ENCODE measurements around the gene FAM89B.

Gene FAM89B

DNA sequence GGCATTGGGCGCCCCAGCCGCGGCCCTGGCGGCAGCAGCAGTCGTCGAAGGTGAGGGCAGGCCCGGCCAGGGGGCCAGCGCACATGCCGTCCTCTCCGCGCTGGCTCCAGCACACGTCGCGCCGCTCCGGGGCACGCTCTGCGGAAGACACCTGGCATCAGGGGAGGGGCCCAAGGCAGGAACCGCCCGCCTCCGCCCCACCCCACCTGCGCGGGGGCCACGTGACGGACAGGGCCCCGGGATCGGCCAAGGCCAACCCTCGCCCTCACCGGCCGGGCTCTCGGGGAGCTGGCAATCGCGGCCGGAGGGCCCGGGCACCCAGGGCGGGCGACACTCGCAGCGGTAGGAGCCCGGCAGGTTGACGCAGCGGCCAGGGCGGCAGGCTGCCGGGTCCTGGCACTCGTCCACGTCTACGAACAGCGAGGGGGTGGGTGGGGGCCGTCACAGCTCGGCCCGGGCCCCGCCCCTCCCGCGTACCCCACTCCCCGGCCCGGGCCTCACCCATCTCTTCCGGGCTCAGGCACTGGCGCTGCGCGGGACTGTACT is 32.5 kb upstream of the FAM89B start:
- DNase-seq = no peak

DNA sequence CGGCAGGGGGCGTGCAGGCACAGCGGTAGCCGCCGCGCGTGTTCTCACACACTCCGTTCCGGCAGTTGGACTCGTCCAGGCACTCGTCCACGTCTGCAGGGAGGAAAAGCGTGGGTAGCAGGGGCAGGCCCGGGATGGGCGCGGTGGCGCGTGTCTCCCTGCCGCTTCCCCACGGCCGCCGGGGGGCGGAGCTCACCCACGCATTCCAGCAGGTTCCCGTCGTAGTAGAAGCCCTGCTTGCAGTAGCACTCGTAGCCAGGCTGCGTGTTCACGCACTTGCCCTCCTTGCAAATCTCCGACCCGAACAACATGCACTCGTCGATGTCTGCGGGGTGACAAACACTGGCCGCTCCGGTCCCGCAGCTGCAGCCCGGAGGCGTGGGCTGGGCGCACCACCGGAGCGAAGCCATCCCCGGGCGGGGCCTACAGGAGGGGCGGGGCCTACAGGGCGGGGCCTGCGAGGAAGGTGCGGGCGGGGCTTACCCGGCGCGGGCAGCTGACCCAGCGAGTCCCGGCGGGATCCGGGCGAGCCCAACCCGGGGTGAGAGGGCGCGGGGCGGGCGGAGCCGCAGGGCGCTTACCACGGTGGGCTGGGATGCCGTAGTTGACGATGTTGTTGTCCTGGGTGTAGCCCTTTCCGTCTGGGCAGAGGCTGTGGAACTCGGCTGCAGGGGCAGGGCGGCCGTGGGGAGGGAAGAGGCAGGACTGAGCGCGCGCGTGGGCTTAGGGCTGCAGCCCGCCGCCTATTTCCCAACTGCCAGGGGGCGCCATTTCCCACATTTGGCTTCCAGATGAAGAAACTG is 31.8 kb upstream of the FAM89B start:
- DNase-seq = no peak

DNA sequence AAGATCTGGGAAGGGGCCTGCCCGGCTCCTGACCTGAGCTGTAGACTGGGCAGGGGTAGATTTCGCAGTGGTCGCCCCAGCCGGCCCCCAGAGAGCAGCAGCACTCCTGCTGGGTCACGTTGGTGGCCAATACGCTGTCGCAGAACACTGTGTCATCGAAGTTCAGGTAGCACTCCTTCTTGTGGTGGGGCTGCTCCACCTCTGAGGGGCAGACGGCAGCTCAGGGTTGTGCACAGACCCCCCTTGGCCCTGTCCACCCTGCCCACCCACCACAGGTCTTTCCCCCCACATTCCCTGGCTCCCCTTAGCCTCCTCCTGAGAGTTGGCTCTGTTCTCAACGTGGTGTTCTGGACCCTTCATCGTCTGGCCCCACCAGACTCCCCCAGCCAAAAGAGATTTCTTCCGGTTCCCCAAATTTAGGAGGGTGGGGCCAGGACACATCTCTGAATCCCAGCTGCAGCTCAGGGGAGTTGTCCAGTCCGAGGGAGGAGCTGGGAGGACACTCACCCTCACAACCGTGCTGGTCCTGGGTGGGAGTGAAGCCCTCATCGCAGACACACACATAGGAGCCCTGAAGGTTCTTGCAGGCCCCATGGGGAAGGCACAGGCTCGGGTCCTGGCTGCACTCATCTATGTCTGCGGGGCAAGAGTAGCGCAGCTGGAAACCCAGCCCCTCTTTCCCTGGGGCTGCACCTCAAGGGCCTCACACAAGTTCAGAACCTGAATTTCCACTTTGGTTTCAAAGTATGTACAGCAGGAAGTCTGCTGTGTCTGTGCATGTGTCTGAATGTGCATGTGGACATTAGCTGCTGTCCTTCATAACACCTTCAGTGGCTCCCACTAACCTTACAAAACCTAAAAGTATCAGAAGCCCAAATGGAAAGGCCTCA is 31.0 kb upstream of the FAM89B start:
- DNase-seq = no peak

DNA sequence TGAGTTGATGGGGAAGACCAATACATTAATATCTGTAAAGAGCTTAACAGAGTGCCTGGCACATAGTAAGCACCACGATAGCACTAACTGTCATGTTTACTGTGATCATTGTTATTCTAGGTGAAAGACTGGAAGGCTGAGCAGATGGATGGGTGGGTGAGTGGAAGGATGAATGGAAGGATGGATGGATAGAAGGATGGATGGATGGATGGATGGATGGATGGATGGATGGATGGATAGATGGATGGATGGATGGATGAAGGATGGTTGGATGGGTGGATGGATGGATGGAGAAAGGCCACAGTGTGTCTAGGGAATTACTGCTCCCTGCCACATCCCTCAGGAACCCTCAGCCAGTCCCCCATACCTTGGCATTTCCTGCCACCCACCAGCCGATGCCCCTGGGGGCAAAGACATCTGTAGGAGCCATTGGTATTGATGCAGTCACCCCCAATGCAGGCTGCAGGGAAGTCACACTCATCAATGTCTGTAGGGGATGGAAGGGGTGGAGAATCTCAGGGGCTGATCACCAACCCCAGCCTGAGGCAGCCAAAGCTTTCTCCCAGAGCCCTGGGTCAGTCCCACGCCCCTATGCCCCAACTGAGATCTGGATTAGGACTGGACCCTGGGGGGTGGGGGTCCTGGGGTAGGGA is 29.5 kb upstream of the FAM89B start:
- DNase-seq = no peak

DNA sequence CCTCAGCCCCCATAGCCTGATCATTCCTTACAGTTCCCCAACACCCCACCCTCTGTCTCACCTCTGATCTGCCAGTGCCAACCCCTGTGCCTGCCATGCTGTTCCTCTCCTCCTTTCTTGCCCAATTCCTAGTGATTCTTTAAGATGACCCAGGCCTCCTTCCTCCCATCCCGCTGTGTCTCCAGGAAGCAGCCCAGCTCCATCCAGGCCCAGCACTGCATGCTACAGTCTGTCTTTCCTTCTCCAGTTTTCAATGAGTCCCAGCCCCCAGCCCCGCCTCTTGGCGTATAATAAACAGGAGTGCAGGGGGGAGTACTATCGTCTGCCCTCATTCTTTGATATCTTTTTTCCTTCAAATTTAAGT is 26.5 kb upstream of the FAM89B start:
- DNase-seq = no peak

DNA sequence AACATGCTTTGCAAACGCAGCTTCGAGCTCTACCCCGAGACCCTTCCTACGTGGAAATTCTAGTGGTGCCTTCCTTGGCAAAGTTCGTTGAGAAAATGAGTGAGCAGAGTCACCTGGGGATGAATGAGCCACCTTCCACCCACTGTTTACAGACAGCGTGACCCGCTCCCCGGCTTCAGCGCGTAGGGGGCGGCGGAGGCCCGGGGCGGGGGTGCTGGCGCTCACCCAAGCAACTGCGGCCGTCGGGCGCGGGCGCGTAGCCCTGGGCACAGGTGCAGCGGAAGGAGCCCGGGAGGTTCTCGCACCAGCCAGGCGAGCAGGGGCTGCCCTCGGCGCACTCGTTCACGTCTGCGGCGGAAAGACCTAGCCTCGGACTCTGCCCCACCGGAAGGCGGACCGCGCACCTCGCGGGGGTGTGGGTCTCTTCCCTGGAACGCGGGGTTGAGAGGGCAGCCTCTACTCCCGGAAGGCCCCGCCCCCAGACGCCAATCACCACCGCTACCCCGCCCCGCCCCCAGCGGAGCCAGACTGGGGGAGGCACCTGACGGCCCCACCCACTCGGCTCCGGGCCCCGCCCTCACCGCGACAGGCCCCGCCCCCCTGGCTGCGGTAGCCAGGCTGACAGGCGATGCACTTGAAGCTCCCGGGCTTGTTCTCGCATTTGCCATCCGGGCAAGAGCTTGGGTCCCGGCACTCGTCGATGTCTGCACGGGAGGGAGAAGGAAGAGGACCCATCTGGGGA is 25.9 kb upstream of the FAM89B start:
- DNase-seq = peak; percentile 83

DNA sequence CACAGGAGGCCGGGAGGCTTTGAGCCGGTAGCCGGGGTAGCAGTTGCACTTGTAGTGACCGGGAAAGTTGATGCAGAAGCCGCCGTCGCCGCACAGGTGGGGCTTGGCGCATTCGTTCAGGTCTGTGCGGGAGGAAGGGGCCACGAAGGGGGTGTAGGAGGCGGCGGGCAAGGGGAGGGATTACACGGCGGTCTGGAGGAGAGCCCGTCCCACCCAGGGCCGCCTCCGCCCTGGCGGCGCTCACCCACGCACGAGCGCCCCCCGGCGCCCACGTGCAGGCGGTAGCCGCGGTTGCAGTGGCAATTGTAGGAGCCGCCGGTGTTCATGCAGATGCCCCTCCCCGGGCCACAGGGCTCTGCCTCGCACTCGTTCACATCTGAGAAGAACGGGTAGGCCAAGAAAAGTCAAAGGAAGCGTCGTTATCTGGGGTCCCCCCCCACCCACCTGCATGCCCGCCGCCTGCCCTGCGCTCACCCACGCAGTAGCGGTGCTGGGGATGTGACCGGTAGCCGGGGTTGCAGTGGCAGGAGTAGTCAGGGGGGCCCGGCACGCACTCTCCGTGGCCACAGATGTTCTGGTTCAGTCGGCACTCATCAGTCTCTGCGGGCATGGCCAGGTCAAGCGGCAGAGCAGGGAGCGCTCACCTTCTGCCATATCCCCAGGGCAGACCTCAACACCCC is 24.8 kb upstream of the FAM89B start:
- no peak for DNase-seq

DNA sequence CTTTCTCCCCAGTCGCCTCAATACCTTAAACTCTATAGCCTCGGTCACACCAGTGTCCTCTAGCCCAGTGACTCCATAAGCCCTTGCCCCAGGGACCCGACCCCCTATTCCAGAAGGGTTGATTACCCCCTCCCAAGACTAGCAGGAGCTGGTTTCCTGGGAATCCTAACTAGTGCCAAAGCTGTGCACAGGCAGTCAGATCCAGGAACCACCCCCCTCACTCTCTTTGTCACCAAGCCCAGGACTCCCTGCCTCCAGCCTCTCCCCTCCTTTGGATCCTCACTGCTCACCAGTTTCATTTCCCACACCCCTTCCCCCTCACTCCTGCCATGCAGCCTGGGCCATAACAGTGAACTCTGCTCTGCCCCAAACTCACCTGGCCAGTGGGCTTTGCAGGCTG is 23.9 kb upstream of the FAM89B start:
- no peak for DNase-seq

DNA sequence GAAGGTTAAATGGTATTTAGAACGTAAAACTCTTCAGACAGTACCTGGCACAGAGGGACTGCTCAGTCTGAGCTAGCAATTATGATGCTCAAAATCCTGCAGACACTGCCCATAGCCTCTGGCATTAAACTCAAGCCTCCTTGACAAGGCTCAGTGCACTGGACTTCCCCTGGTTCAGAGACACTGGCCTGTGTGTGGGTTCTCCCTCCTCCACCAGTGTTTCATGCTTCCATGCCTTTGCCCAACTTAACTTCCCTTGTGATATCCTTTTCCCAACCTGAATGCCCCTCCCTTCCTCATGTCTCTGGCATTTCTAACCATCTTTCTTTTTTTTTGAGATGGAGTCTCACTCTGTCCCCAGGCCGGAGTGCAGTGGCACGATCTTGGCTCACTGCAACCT is 23.2 kb upstream of the FAM89B start:
- no peak for DNase-seq

DNA sequence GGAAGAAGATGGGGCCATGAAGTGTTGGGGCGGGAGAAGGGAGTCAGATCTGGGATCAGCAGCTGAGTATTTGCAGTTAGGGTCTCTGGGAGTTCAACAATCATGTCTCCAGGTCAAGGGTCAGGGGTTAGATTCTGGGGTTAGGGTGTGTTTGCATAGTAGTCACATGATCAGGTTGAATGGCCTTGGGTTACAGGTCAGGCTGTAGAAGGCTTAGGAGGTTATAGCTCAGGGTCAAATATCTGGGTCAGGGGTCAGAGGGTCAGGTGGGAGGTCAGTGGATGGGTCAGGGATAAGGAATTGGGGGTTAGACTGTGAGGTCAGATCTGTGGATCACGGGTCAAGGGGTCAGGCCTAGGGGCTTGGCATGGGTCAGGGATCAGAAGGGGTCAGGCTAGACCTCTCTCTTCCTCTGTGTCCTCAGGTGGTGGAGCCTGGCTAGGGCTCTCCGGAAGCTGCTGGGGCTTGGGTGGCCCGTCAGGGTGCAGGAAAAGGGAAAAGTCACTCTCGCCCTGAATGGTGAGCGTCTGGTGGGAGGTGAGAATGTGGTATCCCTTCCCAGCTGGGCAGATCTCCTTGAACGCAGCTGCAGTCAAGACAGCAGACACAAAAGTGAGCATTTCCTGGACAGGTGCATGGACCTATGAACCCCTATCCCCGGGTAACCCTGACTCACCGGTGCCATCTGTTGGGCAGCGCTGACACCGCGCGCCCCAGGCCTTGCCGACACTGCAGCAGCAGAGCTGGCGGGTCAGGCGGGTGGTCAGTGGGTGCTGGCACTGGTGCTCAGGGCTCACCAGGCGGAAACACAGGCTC is 20.6 kb upstream of the FAM89B start:
- DNase-seq = peak; percentile 92

DNA sequence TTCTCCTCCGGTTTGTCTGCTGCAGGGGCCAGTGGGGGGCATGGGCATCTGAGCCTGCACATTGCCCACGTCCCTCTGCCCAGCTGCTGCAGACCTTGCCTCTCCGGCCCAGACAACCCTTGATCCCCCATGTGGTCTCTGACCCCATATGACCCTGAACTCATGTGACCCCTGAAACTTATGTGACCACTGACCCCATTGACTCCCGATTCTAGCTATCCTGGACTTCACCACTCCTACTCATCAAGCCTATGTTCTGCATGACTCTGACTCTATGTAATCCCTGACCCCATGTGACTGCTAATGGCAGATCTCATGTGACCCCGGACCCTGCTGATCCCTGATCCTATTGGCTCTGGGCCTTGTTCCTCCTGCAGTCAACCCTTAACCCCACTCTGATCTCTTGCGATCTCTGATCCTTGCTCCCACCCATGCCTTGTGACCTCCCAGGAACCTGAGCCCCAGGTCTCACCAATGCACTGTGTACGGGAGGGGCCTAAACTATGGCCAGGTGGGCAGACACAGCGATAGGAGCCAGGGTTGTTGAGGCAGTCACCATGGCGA is 19.9 kb upstream of the FAM89B start:
- no peak for DNase-seq

DNA sequence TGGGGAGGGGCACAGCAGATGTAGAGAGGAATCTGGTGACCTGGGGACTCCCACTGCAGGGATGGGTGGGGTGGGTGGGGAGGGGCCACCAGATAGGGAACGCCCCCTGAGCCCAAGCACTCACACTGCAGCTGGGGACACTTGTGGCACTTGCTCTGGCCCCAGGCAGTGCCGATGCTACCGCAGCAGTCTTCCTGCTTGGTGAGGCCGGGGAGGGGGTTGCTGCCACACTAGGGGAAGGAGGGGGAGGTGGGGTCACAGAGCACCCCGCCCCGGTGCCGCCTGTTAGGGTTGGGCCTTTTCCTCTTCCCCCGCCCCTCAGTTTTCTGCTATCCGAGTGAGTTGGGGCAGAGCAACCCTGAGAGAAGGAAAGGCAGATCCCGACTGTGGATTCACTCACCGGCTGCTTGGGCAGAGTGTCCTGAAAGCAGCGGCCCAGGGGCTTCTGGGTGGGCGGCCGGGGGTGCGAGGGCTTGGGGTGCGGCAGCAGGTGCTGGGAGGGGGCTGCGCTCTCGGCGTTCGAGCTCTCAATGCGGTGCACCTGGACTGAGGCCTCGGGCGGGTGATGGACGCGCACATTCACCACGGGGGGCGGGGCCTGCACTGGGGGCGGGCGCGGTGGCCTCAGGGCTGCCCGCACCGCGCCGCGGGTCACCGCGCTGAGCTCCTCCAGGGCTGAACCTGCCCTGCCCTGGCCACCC is 18.9 kb upstream of the FAM89B start:
- peak; percentile 78 for DNase-seq

DNA sequence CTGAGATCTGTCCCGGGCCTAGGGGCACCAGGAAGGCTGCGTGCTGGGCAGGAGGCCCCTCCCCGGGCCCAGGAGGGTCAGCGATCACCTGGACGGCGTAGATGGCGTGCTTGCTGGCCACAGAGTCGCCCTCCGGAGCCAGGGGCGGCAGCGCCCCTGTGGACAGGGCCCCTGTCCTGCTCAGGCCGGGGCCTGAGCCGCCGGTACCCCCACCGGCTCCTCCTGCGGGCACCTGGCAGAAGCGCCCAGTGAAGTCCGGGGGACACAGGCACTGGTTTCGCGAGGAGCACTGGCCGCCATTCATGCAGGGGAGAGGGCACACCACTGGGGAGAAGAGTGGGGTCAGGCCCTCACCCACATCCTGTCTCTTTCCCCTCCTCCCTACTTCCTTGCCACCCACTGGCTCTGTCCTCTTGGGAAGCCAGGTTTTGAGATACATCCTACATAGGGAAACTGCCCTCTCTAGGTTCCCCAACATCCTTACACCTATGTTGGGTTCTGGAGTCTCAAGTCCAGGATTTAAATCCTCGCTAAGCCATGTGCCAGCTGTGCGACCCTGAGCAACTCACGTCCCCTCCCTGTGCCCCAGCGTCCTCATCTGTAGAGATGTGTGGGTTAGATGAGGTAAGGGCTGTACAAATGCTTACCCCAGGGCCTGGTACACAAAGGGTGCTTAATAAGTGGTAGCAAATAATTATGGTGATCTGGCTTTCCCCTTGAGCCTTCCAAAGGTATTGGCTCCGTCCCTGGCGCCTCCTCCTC is 18.1 kb upstream of the FAM89B start:
- DNase-seq = no peak

DNA sequence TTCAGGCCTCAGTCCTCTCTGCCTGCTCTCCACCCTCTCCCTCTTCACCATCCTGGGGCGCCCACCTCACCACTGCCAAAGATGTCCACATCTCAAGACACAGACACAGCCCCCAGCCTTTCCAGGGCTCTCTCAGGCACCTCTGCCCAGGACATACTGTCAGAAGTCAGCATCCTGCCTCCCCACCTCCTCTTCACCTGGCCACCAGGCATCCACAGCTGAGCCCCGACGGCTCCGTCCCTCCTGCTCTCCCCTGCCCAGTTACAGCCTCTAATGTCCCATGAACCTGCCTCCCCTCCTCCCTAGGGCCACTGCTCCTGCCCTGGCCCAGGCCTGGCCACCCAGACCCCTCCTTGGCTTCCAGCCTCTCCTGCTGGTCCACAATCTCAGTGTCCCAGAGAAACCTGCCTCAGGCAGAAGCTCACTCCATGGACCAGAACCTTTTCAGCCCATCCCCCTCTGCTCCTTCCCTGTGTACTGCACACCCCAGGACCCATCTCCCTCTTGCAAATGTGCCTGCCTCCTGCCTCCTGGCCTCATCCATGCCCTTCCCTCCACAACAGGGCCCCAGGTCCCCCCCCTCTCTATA is 17.4 kb upstream of the FAM89B start:
- no peak for DNase-seq

DNA sequence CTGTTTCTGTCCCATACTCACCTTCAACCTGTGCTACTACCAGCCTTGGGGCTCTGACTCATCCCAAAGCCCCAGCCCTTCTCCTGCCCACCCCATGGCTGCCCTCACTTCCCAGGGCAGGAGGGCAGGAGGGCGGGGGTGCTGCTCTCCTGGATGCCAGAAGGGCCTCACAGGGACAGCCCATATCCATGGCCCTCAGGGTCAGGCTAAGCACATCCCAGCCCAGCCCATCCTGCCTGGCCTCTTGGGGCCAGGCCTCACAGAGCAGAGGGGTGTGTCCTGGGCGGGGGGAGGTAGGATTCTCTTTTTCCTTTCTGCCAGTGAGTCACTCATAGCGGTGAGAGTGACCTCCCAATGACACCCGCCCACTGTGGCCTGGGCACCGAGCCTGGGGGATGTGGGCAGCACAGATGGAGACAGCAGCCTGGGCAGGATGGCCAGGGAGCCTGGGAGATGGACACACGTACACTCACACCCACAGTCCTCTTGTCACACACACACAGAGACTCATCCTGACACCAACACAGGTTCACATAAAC is 16.6 kb upstream of the FAM89B start:
- DNase-seq = no peak

DNA sequence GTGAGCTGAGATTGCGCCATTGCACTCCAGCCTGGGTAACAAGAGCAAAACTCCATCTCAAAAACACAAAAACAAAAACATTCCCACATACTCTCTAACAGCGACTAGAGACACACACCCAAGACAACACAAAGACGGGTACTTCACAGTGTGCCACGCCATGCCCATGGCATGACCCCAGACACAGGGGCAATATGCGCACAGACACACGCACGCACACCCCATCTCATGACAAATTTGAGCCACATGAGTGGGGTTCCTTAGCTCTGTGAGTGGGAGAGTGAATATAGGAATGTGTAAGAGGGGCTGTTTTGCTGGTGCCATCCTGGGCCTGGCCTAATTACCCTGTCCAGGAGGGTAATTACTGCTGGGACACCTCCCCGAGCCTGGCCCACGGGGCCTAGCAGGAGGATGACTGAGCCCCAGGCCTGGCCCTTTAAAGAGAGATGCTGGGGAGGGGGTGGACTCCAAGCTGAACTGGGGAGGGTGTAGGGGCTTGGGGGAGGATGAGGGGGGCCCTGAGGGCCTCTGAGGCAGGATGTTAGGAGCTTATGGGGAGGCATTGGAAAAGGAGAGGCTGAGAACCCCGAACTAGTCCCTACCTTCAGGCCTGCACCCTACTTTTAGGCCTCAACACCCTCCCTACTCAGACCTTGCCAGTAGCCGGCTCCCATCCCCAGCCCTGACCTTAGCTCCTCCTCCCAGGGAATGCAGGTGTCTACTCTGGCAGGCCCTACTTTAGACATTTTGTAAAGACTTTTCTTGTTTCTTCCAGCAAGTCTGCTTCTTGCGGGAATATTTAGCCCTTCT is 15.7 kb upstream of the FAM89B start:
- no peak for DNase-seq

DNA sequence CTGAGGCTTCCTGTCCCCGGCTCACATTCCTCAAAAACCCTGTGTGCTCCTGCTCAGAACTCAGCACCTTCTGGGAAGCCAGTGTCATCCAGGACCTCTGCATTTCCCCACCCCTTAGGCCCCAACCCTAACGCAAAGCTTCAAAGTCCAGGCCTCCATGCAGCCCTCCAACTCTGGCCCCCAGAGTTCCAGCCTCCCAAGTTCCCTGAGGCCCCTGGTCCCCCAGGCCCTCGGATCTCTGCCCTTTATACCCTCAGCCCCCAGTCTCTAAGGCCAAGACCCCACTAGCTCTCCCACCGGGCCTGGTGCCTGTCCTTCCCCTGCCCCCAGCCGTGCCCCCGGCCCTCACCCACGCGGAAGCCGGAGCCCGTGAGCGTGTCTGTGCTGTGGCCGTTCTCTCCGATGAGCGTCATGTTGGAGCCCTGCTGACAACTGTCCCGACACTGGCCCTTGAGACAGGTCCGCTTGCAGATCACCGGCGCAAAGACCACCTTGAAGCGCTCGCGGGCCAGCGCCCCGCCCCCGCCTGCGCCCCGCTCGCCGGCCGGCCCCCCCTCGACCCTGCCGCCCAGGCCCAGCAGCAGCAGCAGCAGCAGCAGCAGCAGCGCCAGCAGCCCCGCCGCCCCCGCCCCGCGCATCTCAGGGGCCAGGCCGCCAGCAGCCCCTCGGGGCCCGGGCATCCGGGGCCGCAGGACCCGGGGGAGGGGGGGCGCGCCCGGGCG is 14.9 kb upstream of the FAM89B start:
- no peak for DNase-seq
